ENCODE results near the gene ARHGAP5. TPM values are rescaled to one million over a fixed set of nuclear protein-coding genes. Genes with fewer than 3 reads are reported as not detected.

Gene ARHGAP5
- total RNA-seq, 1 experiment from 2014 or later = 63.0 TPM

DNA sequence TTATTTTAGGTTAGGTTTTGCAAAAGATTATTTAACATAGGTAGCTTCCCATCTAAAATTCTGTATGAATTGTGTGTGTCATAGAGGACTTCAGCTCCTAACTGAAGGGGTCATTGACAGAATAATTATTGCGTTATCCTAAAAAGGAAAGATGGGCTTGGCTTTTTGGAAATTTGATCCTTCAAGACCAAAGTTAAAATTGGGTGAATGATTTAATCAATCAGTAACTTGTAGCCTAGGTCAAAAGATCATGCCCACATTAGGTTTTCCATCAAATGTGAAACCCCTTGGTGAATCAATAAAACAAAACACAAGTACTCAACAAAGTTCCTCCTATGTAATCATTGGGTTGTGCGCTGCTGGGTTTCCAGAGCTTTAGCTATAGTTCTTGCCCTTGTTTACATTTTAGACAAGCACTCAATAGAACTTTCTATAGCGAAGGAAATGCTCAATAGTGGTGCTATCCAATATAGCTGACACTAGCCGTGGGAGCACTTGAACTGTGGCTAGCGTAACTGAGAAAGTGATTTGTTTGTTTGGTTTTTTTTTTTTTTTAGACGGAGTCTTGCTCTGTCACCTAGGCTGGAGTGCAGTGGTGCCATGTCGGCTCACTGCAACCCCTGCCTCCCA, 37.6 kb upstream of the ARHGAP5 start:
- Histone ChIP-seq H3K9me3 (ENCODE audit: control insufficient read depth, insufficient read depth, low read depth, low read length) (no peaks in the 10 kb centered on the region), H3K27me3 (ENCODE audit: control insufficient read depth, insufficient read depth, low read length) (no peaks in the 10 kb centered on the region), H3K4me1 (ENCODE audit: control insufficient read depth, insufficient read depth, low read length) (no peaks in the 10 kb centered on the region), H3K4me3 (ENCODE audit: low read depth in 2 of 2, low read length in 2 of 2) (no peak overlapping the region), H3K27ac (ENCODE audit: low read length) (no peak overlapping the region), H3K36me3 (ENCODE audit: control insufficient read depth, insufficient read depth, low read length) (no peaks in the 10 kb centered on the region)
- ATAC-seq (no peak), DNase-seq (ENCODE audit: low read depth, low spot score) (no peak)
- no TSS peak for BruUV-seq (replicated peaks)
- in situ Hi-C loops (cut with HindIII; ENCODE audit: low pct_unique_long_range_greater_than_20kb, low sequenced_read_pairs) = no loop called here
- intact Hi-C loops (cut with micrococcal nuclease; ENCODE audit: unreplicated experiment) = no loop called here
- TF ChIP-seq SIN3A (IDR thresholded peaks at IDR 0.05; ENCODE audit: borderline replicate concordance, insufficient read depth, low read depth, low read length) = no peak
- TF ChIP-seq, protein P1, sequence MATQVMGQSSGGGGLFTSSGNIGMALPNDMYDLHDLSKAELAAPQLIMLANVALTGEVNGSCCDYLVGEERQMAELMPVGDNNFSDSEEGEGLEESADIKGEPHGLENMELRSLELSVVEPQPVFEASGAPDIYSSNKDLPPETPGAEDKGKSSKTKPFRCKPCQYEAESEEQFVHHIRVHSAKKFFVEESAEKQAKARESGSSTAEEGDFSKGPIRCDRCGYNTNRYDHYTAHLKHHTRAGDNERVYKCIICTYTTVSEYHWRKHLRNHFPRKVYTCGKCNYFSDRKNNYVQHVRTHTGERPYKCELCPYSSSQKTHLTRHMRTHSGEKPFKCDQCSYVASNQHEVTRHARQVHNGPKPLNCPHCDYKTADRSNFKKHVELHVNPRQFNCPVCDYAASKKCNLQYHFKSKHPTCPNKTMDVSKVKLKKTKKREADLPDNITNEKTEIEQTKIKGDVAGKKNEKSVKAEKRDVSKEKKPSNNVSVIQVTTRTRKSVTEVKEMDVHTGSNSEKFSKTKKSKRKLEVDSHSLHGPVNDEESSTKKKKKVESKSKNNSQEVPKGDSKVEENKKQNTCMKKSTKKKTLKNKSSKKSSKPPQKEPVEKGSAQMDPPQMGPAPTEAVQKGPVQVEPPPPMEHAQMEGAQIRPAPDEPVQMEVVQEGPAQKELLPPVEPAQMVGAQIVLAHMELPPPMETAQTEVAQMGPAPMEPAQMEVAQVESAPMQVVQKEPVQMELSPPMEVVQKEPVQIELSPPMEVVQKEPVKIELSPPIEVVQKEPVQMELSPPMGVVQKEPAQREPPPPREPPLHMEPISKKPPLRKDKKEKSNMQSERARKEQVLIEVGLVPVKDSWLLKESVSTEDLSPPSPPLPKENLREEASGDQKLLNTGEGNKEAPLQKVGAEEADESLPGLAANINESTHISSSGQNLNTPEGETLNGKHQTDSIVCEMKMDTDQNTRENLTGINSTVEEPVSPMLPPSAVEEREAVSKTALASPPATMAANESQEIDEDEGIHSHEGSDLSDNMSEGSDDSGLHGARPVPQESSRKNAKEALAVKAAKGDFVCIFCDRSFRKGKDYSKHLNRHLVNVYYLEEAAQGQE (IDR thresholded peaks at IDR 0.05; ENCODE audit: insufficient read depth in 1 of 2, low read depth in 2 of 2, low read length in 1 of 2) = no peak
- no peak for TF ChIP-seq POLR2AphosphoS5 (IDR thresholded peaks at IDR 0.05; ENCODE audit: low read depth, low read length)
- no peak for TF ChIP-seq CTCF (IDR thresholded peaks at IDR 0.05)
- no peak for TF ChIP-seq TCF7L2 (IDR thresholded peaks at IDR 0.05; ENCODE audit: low read depth, low read length)
- CTCF ChIA-PET = no interaction called here
- POLR2A ChIA-PET = no interaction called here

- Histone ChIP-seq H3K36me3 (ENCODE audit: control insufficient read depth, insufficient read depth, low read length) (no peaks in the 10 kb centered on the region), H3K27ac (ENCODE audit: low read length) (no peak overlapping the region), H3K9me3 (ENCODE audit: control insufficient read depth, insufficient read depth, low read depth, low read length) (no peaks in the 10 kb centered on the region), H3K4me1 (ENCODE audit: control insufficient read depth, insufficient read depth, low read length) (no peaks in the 10 kb centered on the region), H3K27me3 (ENCODE audit: control insufficient read depth, insufficient read depth, low read length) (no peaks in the 10 kb centered on the region), H3K4me3 (ENCODE audit: low read depth in 2 of 2, low read length in 2 of 2) (no peak overlapping the region)
- ChIA-PET POLR2A (no interaction called here), CTCF (no interaction called here)
- no TSS peak for BruUV-seq (replicated peaks)
- intact Hi-C loops (cut with micrococcal nuclease; ENCODE audit: unreplicated experiment) (no loop called here), in situ Hi-C loops (cut with HindIII; ENCODE audit: low pct_unique_long_range_greater_than_20kb, low sequenced_read_pairs) (no loop called here)
- DNase-seq (ENCODE audit: low read depth, low spot score) (no peak), ATAC-seq (no peak)
- TF ChIP-seq TCF7L2 (IDR thresholded peaks at IDR 0.05; ENCODE audit: low read depth, low read length) (no peak), CTCF (IDR thresholded peaks at IDR 0.05) (no peak), POLR2AphosphoS5 (IDR thresholded peaks at IDR 0.05; ENCODE audit: low read depth, low read length) (no peak), SIN3A (IDR thresholded peaks at IDR 0.05; ENCODE audit: borderline replicate concordance, insufficient read depth, low read depth, low read length) (no peak)
- TF ChIP-seq, protein P1 (IDR thresholded peaks at IDR 0.05; ENCODE audit: insufficient read depth in 1 of 2, low read depth in 2 of 2, low read length in 1 of 2) = no peak
Measured at GRCh38 chr14:32043624-32044023, 33.5 kb upstream of the ARHGAP5 start.

All from Panc1 (cell line).